ENCODE results near the gene KIAA1755.

The KIAA1755 gene

DNA sequence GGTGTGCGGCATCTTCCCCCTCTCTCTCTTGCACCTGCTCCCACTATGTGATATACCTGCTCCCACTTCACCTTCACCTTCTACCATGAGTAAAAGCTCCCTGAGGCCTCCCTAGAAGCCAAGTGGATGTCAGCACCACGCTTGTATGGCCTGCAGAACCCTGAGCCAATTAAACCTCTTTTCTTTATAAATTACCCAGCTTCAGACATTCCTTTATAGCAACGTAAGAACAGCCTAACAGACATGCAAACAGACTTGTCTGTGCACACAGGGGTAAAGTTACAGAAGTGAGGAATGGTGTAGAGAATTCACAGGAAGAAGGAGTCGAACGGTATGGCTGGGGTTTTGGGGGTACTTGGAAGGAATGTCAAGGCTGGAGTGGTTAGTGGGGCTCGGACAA, 80.7 kb downstream of the KIAA1755 start:
- no peak for DNase-seq

DNA sequence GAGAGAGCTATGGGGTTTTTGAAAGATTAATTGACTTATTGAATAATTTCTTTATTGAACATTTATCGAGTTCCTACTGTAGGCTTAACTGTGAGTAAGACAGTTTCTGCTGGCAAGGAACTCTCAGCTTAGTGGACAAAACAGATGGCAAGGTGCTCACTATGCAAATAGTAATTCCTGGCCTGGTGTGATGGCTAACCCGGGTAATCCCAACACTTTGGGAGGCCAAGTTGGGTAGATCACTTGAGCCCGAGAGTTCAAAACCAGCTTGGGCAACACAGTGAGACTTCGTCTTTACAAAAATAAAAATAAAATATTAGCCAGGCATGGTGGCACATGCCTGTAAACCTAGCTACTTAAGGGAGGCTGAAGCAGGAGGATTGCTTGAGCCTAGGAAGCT, 82.0 kb downstream of the KIAA1755 start:
- DNase-seq: no peak

DNA sequence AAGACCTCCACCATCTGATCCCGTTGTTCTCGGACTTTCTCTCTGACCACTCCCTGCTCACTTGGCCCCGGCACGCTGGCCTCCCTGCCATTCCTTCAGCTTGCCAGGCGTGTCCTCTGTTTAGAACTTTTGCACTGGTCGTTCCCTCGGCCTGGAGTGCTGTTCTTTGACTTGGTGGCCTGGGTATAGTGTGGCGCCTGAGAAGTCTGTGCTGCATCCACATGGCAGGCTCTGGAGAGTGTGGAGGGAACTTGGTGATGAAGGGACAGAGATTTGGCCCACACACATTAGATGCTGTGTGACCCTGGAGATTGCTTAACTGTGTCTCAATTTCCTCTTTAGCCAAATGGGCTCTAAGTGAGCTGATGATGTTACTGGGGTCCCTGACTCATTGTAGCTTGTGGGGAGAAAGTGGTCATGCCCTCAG, 82.5 kb downstream of the KIAA1755 start:
- DNase-seq: no peak

DNA sequence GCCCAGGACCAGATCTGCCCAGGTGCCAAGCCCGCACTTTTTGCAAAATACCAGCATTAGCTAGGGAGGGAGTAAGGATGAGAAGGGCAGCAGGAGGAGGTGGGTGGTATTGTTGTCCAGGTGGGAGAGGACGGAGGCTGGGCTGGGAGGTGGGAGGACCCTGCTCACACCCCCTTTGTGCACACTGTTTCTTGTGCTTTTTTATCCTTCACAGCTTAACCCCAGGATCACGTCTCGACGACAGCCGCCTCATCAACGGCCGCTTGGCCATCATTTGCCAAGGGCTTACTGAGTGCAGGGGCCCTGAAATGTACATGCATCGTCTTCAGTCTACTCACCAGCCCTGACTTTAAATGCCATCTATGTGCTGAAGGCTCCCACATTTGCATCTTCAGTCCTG, 83.3 kb downstream of the KIAA1755 start:
- no peak for DNase-seq

DNA sequence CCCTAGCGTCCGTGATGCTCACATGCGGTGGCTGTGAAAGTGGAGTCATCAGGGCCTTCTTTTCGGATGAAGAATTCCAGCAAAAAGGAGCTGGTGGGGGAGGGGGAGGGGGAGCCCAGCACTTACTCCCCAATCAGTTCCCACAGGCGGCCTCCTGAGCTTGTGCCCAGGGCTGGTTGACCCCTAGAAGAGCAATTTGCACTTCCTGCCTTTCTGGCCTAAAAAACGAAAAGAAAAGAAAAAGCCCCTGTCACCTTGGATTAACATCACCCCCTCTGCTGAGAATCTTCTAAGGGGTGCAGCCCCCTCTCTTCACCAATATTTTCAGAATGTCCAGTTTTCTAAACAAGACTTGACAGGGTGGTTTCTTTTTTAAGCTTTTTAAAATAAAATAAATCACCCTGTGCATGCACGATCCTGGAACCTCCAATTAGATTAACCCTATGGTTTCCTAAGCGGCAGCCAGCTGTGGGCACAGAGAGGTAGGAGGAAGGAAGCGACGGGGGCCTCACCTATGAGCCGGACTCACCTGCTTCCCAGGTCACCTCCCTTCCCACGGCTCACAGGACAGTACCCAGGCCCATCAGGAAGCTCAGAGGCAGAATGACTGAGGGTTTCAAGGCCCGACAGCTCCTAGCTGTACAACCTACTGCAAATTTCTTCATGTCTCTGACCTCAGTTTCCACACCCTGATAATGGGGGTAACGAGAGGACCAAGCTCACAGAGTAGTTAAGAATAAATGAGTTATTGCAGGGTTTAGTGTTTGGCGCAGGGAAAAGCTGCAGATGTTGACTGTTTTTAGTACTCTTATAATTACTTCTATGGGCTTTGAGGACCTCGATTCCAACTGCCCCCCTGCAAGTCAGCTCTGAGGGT, 85.0 kb downstream of the KIAA1755 start:
- DNase-seq: no peak

DNA sequence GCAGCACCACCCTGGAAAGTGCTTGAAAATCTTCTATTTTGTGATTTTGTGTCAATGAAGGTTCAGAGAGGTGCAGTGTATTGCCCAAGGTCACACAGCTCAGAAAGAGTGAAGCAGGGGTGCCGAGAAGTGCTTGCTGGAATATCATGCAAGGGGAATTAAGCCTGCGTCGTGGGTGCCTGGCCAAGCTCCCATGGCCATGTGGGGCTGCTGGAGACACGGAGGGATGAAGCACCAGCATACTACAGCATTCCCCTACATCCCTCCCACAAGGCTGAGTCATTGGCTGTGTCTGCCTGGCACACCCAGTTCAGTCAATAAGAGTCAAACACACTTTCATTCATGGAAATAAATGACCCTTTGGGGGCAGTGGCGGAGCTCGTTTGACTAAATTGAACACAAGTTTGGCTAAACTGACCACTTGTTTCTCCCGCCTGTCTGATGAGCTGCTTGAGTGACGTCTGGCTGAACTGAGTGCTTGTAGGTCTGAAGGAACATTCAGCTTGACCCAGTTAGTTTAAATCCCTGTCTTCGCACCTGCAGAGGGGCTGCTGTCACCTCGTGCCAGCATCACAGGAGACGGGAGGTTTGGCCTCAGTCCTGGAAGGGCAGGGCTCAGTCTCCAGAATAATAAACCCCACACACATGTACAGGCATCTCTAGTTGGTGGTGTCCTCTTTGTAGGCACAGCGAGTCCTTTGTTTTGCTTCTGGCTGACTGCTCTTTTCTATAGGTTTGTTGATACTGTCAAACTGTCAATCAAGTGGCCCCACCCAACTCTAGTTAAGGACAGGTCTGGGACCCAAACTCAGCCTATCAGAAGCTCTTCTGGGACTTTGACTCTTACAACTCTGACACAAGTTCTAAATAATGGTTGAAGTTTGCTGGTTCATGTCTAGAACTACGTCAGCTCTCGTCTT, 87.0 kb downstream of the KIAA1755 start:
- no peak for DNase-seq

DNA sequence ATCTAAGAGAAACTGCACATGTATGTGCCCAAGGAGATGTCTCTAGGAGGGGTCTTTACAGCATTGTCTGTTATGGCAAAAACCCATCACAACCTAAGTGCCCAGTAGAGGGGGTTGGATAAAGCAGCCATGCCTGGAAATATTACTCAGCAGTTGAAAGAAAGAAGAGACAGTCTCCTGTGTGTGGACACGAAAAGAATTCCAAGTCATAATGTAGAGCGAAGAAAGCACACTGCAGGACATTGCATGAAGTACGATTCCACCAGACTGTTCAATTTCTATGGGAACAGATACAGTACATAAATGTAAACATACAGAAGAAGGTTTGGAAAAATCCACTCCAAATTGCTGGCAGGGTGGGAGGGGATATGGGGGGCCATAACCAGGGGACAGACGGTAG, 88.1 kb downstream of the KIAA1755 start:
- DNase-seq: no peak

DNA sequence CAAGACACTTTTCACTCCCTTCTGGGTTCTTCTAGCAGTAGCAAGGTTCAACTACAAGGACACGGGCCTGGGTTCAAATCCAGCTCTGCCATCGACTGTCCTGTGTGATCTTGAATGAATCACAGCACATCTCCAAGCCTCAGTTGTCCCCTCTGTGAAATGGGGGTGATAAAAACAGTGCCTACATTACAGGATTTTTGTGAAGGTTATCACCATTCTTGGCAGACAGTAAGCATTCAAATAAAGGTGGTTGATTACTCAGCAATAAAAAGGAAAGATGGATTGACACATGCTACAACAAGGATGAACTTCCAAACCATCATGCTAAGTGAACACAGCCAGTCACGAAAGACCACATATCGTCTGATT, 88.9 kb downstream of the KIAA1755 start:
- no peak for DNase-seq

DNA sequence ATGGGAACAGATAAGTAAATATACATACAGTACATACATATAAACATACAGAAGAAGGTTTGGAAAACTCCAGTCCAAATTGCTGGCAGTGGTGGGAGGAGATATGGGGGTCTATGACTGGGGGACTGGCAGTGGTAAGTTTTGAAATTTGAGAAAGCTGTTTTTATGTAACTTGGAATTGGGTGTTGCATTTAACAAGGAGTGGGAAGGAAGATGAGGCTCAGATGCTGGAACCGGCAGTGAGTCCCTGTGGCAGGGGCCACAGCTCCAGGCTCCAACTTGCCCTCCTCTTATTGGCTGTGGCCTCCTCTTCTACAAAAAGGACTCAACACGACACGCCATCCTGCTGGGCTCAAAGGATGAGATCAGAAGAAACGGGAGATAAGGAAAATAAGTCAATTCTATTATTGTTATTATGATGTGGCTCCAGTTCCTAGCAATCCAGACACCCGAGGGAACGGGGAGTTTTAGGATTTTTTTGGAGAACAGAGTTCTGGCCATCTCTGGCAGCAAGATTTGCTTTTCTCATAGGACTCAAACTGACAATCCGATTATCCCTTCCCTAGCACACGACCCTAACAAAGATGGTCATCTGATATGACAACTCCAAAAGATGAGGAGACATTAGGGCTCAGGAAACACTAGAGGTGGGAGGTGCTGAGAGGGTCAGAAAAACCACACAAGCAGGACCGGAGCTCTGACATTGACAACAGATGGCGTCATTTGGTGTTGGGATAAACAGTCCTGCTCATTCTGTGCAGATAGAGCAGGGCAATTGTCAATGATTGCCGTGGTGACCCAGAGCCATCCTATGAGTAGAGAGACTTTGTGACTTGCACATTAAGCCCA, 89.5 kb downstream of the KIAA1755 start:
- no peak for DNase-seq

DNA sequence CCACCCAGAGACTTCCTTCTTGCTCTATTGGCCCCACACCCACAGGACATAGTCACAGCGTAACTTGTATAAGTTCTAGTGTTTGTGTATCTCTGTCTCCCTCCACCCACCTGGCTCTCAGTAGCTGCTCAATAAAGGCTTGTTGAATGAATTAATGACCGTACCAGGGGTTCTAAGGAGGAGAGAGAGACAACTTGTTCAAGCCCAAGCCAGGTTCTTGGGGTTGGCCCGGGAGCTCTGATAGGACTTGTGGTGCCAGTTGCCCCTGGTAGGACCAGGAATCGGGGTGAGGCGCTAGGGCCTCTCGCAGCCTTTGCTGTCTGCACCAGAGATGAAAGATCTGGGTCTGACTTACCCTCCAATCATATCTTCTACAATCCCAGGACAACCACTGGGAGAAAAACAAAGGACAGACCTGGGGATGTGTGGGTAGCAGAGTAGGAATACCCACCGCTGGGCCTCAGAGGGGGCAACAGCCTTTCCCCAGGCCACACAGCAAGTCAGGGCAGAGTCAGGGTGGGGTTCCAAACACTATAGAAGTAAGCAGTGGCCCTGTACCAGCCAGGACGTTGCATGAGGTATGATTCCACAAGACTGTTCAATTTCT, 90.2 kb downstream of the KIAA1755 start:
- DNase-seq: no peak

DNA sequence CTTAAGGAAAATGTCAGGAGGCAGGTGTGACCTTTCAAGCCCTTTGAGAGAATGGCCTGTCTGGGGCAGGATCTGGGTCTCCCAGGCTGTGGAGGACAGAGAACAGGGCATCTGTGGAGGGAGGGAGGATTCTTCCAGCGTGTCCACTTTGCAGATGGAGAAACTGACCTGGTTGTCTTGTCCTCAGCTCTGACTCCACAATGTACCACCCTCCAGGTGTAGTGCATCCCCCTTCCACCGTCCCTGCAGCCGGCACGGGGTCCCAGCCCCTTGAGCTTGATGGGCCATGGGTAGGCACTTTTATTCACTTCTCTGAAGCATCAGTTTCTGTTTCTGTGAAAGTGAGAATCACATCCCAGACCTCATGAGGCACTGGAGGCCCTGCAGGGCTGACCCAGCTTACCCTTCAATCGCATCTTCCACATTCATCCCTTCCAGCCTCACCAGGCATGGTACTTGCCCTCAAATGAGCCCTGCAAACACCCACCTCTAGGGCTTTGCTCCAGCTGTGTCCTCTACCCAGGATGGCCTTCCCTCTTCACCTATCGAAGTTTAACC, 90.8 kb downstream of the KIAA1755 start:
- DNase-seq: no peak

DNA sequence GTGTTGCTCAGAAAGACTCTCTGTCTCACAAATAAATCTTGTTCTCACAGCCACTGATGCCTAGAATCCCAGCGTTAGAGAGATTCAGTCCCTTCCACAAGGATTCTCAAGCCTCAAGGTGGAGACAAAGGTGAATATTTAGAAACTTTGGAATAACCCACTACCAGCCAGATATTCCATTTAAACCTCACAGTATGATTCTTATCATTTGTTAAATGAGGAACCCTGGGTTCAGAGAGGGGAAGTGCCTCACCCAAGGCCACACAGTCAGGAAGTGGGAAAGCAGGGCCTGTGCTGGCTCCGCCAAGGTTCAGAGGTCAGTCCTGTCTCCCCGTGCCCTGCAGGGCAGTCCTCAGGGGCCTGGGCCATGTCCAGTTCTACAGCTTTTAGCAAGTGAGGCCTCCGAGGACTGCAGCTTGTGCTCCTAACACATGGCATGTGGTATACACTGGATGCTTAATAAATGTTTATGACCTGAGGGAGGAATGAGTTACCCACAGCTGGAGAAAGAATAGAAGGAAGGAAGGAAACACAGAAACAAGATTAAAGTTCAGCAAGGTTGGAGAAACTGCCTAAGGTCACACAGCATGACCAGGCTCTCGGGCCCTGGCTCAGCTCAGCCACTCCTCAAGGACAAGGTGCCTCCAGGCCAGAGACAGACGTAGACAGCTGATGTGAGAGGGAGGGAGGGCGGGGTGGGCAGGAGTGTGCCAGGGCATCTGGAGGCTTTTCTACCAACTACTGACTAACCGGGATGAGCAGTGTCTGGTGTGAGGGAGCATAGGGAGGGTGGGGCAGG, 91.5 kb downstream of the KIAA1755 start:
- no peak for DNase-seq

DNA sequence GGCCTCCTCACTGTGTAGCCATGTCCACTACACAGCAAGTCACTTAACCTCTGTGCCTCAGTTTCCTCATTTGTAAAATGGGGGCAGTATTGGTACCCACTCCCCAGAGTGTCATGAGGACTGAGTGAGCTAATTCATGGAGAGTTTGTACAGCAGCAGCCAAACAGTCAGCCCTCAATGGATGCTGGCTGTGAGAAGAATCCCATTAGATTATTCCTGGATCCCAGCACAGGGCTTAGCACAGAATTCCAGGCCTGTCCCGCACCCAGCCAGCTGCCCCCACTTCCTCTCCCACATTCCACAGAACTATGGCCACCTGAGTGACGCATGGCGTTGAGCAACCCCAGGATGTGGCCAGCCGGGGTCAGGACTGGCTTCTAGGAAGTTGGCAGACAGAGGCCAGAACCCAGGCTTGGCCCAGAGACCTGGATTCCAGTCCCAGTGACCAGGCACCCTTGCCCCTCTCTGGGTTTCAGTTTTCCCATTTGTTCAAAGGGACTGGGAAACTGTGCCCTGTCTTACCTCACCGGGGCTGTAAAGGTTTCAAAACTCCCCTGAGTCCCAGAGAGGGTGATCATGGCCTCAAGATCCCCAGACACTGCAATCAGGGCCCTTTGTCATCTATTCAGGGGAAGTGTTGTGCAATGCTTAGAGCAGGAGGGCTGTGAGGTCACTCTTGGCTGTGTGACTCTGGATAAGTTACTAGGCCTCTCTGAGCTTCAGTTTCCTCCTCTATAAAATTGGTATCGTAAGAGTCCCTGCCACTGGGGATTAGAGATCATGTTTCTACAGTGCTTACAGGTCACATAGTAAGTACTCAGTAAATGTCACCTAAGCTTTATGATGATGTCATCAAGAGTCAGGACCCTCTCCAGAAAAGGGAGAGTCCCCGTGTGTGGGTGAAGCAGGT, 92.4 kb downstream of the KIAA1755 start:
- no peak for DNase-seq

DNA sequence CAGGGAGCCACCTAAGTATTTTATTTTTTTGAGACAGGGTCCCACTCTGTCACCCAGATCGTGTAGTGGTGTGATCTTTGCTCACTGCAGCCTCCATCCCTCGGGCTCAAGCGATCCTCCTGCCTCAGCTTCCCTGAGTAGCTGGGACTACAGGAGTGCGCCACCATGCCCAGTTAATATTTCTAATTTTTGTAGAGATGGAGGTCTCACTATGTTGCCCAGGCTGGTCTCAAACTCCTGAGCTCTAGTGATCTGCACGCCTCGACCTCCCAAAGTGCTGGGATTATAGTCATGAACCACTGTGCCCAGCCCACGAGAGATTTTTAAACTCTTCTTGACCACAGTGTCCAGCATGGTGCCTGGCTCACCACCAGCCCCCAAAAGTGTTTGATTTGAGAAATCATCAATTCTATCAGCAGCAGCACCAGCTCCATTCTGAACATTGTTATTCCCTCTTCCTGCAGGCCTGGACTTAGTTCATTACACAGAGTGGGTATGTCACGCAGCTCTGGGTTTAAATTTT, 93.1 kb downstream of the KIAA1755 start:
- no peak for DNase-seq

DNA sequence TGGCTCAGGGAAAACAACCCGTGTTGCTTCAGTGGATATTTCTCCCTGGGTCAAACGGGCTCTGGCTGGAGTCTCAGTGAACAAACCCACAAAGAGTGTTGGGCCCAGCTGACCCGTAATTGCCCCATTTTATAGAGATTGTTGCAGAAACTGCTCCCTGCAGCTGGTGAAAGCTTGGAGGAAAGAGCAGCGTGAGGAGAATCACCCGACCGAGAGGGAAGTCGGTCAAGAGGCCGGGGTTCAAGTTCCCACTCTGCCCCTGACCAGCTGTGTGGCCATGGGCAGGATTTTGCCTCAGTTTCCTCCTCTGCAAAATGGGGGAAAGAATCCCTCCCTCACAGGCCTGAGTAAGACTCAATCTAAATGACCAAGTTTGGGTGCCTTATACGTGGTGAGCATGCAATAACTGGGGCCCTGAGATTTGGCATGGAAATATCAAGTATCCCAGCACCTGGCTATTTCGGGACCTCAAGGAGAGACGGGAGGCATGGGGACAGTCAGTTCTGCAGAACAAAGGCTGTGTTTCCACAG, 93.8 kb downstream of the KIAA1755 start:
- no peak for DNase-seq

DNA sequence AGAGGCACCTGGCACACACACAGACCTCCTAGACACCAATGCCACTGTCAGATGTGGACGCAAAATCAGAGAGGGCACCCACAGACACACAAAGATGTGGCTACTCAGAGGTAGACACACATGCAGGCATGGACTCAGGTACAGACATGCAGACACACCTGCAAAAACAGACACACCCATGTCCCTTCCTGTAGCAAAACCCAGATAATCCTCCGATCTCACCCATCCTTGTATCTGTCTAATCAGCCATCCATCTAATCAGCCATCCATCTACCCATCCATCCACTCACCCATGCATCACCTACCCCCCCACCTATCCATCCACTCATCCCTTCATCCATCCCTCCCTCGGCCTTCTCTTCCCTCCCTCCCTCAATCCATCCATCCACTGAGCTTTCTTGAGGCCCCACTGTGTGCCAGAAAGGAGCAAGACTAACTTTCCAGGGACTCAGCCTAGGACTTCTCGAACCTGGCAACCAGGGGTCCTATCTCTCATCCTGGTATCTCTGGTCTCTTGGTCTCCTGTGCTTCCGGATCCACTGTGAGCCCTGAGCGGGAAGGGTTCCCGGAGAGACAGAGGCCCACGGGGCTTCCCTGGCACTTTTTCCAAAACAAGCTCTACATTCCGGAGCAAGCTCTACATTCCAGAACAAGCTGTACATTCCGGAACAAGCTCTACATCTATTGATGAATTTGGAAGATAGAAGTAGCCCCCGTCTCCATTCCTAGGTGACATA, 94.4 kb downstream of the KIAA1755 start:
- DNase-seq: no peak

DNA sequence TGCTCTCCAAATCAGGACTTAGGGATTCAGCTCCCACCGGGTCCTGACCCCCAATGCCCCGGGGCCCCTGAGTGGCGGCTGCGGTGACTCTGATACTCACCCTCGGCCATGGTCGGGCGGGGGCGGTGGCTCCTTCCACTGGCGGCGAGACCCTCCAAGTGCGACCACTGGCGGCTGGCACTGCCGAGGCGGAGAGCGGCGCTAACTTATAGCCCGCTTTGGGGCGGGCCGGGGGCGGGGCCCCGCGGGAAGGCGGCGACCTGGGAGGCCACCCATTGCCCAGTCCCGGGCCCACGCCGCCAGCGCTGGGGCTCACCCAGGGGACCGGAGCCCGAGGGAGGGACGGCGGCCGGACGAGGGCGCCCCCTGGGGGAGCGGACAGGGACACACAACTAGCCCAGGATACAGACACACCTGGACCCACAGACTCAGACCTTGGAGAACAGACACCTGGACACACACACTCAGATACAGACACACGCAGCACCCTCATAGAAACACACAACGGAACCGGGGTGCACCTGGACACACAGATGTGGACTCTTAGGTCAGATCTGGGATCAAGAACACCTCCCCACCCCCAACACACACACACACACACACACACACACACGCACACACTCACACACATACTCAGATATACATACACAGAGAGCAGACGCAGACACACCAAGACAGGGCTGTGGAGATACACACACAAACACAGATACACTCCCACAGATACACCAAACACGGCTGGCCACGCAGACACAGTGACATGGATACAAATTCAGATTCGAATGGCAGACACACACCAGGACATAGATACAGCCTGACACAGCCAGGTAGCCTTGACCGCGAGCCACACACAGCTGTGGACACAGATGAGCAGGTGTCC, 95.2 kb downstream of the KIAA1755 start, which contains the start of gene TGM2:
Gene TGM2, minus strand, starts transcription at position 182 of the 877 bp plus-strand sequence. Its CDS starts 72 bp downstream, at position 110.
- DNase-seq: no peak

DNA sequence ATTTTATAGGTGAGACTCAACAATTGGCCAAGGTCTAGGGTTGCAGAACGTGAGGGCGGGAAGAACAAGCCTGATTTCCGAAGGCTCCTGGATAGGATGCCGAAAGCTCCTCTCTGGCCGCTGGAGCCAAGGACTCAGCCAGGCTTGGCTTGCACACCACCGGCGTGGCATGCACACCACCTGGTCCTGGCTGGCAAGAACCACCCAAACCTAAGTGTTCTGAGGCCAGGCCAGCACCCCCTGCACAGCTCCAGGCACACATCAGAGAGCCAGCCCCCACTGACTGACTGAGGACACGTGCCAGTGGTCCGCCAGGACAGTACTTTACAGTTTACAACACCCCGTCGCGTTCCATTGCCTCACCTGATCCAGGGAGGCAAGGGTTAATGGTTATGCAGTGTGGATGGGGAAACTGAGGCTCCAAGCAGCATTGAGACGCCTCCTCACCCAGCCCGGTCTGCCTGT, 95.9 kb downstream of the KIAA1755 start:
- DNase-seq: no peak
